ENCODE data around the gene SCN1A. TPM values are rescaled to one million over a fixed set of nuclear protein-coding genes. Genes with fewer than 3 reads are reported as not detected.

Gene SCN1A
- polyA plus RNA-seq, 1 of the 3 experiments (the other 2 are of a cell fraction): not detected

GRCh38 chr2:165941827-165942226 is 186.0 kb downstream of the SCN1A start:
- no peaks in the 10 kb centered on the region for H3K9me3 ChIP-seq
- H3K27me3 ChIP-seq (ENCODE audit: insufficient read depth): no peaks in the 10 kb centered on the region
- no peaks in the 10 kb centered on the region for H3K4me1 ChIP-seq (ENCODE audit: control insufficient read depth in 1 of 2, insufficient read depth in 2 of 2, low read depth in 1 of 2, low read length in 1 of 2)
- POLR2A ChIA-PET: no interaction called here
- H3K4me2 ChIP-seq: no peak overlapping the region
- 96% methylated on average over 1 of the region's 1 CpG for WGBS (ENCODE audit: low lambda C conversion rate)
- no peak overlapping the region for H3K27ac ChIP-seq (ENCODE audit: low read depth in 2 of 2, low read length in 1 of 2)
- H2AFZ ChIP-seq (ENCODE audit: low read depth): no peak overlapping the region
- no peak overlapping the region for H3K9ac ChIP-seq
- H3K9me2 ChIP-seq: no peaks in the 10 kb centered on the region
- no peaks in the 10 kb centered on the region for H4K20me1 ChIP-seq (ENCODE audit: insufficient read depth)
- no peak overlapping the region for H3K4me3 ChIP-seq (ENCODE audit: low read depth in 2 of 2, low read length in 1 of 2)
- H3K36me3 ChIP-seq (replicated peaks in 1 of 2; ENCODE audit: control insufficient read depth in 1 of 2, insufficient read depth in 2 of 2, low read length in 1 of 2): peaks cover 69 to 82% of the 10 kb centered on the region in 2 experiments
- CTCF ChIA-PET: interaction anchor here (2.2 kb wide), 1 partner anchor 11 kb away, joined by 5 read pairs; the partner anchor contains the start of gene TTC21B
- DNase-seq: no peak
- no peaks in the 10 kb centered on the region for H3F3A ChIP-seq (replicated peaks; ENCODE audit: insufficient read depth)
- TF ChIP-seq, protein P1, sequence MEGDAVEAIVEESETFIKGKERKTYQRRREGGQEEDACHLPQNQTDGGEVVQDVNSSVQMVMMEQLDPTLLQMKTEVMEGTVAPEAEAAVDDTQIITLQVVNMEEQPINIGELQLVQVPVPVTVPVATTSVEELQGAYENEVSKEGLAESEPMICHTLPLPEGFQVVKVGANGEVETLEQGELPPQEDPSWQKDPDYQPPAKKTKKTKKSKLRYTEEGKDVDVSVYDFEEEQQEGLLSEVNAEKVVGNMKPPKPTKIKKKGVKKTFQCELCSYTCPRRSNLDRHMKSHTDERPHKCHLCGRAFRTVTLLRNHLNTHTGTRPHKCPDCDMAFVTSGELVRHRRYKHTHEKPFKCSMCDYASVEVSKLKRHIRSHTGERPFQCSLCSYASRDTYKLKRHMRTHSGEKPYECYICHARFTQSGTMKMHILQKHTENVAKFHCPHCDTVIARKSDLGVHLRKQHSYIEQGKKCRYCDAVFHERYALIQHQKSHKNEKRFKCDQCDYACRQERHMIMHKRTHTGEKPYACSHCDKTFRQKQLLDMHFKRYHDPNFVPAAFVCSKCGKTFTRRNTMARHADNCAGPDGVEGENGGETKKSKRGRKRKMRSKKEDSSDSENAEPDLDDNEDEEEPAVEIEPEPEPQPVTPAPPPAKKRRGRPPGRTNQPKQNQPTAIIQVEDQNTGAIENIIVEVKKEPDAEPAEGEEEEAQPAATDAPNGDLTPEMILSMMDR (IDR thresholded peaks at IDR 0.05): no peak
- TF ChIP-seq EZH2phosphoT487 (IDR thresholded peaks at IDR 0.05; ENCODE audit: borderline replicate concordance, low read depth): no peak
- no peaks in the 10 kb centered on the region; the same call in 1 of the 2 replicates for H3K79me2 ChIP-seq (ENCODE audit: insufficient read depth)

DNA sequence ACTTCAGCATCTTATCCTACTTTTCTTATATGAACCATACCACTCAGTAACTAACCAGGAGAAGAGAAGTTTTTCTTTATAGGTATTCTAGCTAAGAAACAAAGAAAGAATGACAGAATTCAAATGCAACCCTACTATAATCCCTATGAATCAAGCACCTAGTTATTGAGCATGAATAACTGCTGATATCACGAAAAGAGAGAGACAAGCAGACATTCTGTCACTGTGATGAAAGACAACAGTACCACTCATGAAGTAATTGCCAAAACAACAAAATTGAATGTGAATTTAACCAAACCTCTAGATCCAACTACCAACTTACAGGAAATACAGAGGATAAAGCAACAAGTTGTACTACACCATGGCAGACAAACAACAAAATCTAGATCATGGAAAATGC is 189.6 kb downstream of the SCN1A start:
- 90% methylated on average over 1 of the region's 1 CpG for WGBS (ENCODE audit: low lambda C conversion rate)
- TF ChIP-seq RAD21 (IDR thresholded peaks at IDR 0.05; ENCODE audit: low read length) (no peak), NFIC (IDR thresholded peaks at IDR 0.05; ENCODE audit: borderline replicate concordance) (no peak), RFX5 (IDR thresholded peaks at IDR 0.05; ENCODE audit: low read length) (no peak), FOSL2 (IDR thresholded peaks at IDR 0.05; ENCODE audit: borderline replicate concordance, low read depth) (no peak), MXI1 (IDR thresholded peaks at IDR 0.05; ENCODE audit: low read depth, low read length) (no peak), SMC3 (IDR thresholded peaks at IDR 0.05; ENCODE audit: low read depth, low read length) (no peak), NRF1 (IDR thresholded peaks at IDR 0.05; ENCODE audit: low read depth, low read length) (no peak), GATA2 (CRISPR knock-in tag; IDR thresholded peaks at IDR 0.05) (no peak), PBX3 (IDR thresholded peaks at IDR 0.05) (no peak), RCOR1 (IDR thresholded peaks at IDR 0.05; ENCODE audit: low read length) (no peak), EP300 (IDR thresholded peaks at IDR 0.05; ENCODE audit: borderline replicate concordance in 1 of 2, low read depth in 1 of 2, low read length in 1 of 2) (no peak)
- TF ChIP-seq, protein P2, sequence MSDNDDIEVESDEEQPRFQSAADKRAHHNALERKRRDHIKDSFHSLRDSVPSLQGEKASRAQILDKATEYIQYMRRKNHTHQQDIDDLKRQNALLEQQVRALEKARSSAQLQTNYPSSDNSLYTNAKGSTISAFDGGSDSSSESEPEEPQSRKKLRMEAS (IDR thresholded peaks at IDR 0.05; ENCODE audit: low read depth): no peak
- TF ChIP-seq, protein P3, sequence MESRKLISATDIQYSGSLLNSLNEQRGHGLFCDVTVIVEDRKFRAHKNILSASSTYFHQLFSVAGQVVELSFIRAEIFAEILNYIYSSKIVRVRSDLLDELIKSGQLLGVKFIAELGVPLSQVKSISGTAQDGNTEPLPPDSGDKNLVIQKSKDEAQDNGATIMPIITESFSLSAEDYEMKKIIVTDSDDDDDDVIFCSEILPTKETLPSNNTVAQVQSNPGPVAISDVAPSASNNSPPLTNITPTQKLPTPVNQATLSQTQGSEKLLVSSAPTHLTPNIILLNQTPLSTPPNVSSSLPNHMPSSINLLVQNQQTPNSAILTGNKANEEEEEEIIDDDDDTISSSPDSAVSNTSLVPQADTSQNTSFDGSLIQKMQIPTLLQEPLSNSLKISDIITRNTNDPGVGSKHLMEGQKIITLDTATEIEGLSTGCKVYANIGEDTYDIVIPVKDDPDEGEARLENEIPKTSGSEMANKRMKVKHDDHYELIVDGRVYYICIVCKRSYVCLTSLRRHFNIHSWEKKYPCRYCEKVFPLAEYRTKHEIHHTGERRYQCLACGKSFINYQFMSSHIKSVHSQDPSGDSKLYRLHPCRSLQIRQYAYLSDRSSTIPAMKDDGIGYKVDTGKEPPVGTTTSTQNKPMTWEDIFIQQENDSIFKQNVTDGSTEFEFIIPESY (IDR thresholded peaks at IDR 0.05; ENCODE audit: borderline replicate concordance, low read depth): no peak

More for the DNA sequence above, 189.6 kb downstream of the SCN1A start:
- Histone ChIP-seq H3K27ac (ENCODE audit: low read depth in 2 of 2, low read length in 1 of 2) (no peak overlapping the region), H2AFZ (ENCODE audit: low read depth) (no peak overlapping the region), H3K4me3 (ENCODE audit: low read depth in 2 of 2, low read length in 1 of 2) (no peak overlapping the region), H3K36me3 (replicated peaks in 1 of 2; ENCODE audit: control insufficient read depth in 1 of 2, insufficient read depth in 2 of 2, low read length in 1 of 2) (peaks cover 65 to 78% of the 10 kb centered on the region in 2 experiments), H3K9ac (no peak overlapping the region), H3K9me3 (no peaks in the 10 kb centered on the region), H3K79me2 (ENCODE audit: insufficient read depth) (peaks cover 7% of the 10 kb centered on the region), H3F3A (replicated peaks; ENCODE audit: insufficient read depth) (no peaks in the 10 kb centered on the region), H3K4me1 (ENCODE audit: control insufficient read depth in 1 of 2, insufficient read depth in 2 of 2, low read depth in 1 of 2, low read length in 1 of 2) (no peaks in the 10 kb centered on the region), H3K4me2 (no peak overlapping the region), H3K27me3 (ENCODE audit: insufficient read depth) (no peaks in the 10 kb centered on the region), H3K9me2 (no peaks in the 10 kb centered on the region), H4K20me1 (ENCODE audit: insufficient read depth) (no peaks in the 10 kb centered on the region)
- ChIA-PET POLR2A (no interaction called here), CTCF (interaction anchor here (1.2 to 1.3 kb wide), 2 partner anchors 15 to 17 kb away, joined by 3 to 5 read pairs; partner anchors contain the start of gene TTC21B)
- no peak for DNase-seq

Data from SK-N-SH (cell line).